ENCODE data around the gene STAG3. TPM values are rescaled to one million over a fixed set of nuclear protein-coding genes. Genes with fewer than 3 reads are reported as not detected.

Gene STAG3
- total RNA-seq, 1 donor from 2014 or later = 0.36 TPM

GRCh38 chr7:100220586-100221230 lies 43.0 kb downstream of the STAG3 start:
- Histone ChIP-seq H3K4me3 (ENCODE audit: insufficient read depth, low read depth, low read length) (no peak overlapping the region), H3K79me2 (ENCODE audit: insufficient read depth, low read length) (no peaks in the 10 kb centered on the region), H3K27me3 (ENCODE audit: insufficient read depth, low read length) (no peaks in the 10 kb centered on the region), H4K20me1 (ENCODE audit: insufficient read depth, low read length) (no peaks in the 10 kb centered on the region), H3K36me3 (ENCODE audit: insufficient read depth, low read length) (no peaks in the 10 kb centered on the region), H3K4me1 (ENCODE audit: insufficient read depth, low read length) (no peaks in the 10 kb centered on the region), H3K9me3 (ENCODE audit: insufficient read depth, low read depth, low read length) (no peaks in the 10 kb centered on the region), H3K27ac (ENCODE audit: low read depth, low read length) (no peak overlapping the region), H3K9ac (ENCODE audit: low read length) (no peak overlapping the region), H2AFZ (ENCODE audit: low read depth, low read length) (no peak overlapping the region), H3K4me2 (ENCODE audit: low read length) (no peak overlapping the region)
- Mint-ChIP-seq H3K9me3 (ENCODE audit: unreplicated experiment) (no peaks in the 10 kb centered on the region), H3K27me3 (ENCODE audit: low read depth, unreplicated experiment) (no peaks in the 10 kb centered on the region), H3K4me3 (ENCODE audit: unreplicated experiment) (no peak overlapping the region), H3K4me1 (ENCODE audit: low read depth, unreplicated experiment) (peaks cover 5% of the 10 kb centered on the region), H3K36me3 (ENCODE audit: low read depth, unreplicated experiment) (peaks cover 7% of the 10 kb centered on the region), H3K27ac (ENCODE audit: unreplicated experiment) (no peak overlapping the region)
- DNase-seq (ENCODE audit: low read depth) (no peak), FAIRE-seq (no peak)
- no peak for TF ChIP-seq CTCF (IDR thresholded peaks at IDR 0.05; ENCODE audit: insufficient read depth, low read depth, low read length)
- TF ChIP-seq EZH2 (IDR thresholded peaks at IDR 0.05; ENCODE audit: insufficient read depth, low read length) = no peak

GRCh38 chr7:100221231-100221718 lies 43.6 kb downstream of the STAG3 start:
- Mint-ChIP-seq H3K36me3 (ENCODE audit: low read depth, unreplicated experiment) (peaks cover 7% of the 10 kb centered on the region), H3K4me3 (ENCODE audit: unreplicated experiment) (no peak overlapping the region), H3K4me1 (ENCODE audit: low read depth, unreplicated experiment) (peaks cover 5% of the 10 kb centered on the region), H3K9me3 (ENCODE audit: unreplicated experiment) (no peaks in the 10 kb centered on the region), H3K27me3 (ENCODE audit: low read depth, unreplicated experiment) (no peaks in the 10 kb centered on the region), H3K27ac (ENCODE audit: unreplicated experiment) (no peak overlapping the region)
- DNase-seq (ENCODE audit: low read depth) = no peak
- no peaks in the 10 kb centered on the region for H4K20me1 ChIP-seq (ENCODE audit: insufficient read depth, low read length)
- H3K4me1 ChIP-seq (ENCODE audit: insufficient read depth, low read length) = no peaks in the 10 kb centered on the region
- no peak overlapping the region for H3K4me3 ChIP-seq (ENCODE audit: insufficient read depth, low read depth, low read length)
- H3K36me3 ChIP-seq (ENCODE audit: insufficient read depth, low read length) = no peaks in the 10 kb centered on the region
- H3K9me3 ChIP-seq (ENCODE audit: insufficient read depth, low read depth, low read length) = no peaks in the 10 kb centered on the region
- H3K4me2 ChIP-seq (ENCODE audit: low read length) = no peak overlapping the region
- H2AFZ ChIP-seq (ENCODE audit: low read depth, low read length) = no peak overlapping the region
- no peaks in the 10 kb centered on the region for H3K27me3 ChIP-seq (ENCODE audit: insufficient read depth, low read length)
- TF ChIP-seq CTCF (IDR thresholded peaks at IDR 0.05; ENCODE audit: insufficient read depth, low read depth, low read length) = no peak
- TF ChIP-seq EZH2 (IDR thresholded peaks at IDR 0.05; ENCODE audit: insufficient read depth, low read length) = no peak
- FAIRE-seq = no peak
- H3K27ac ChIP-seq (ENCODE audit: low read depth, low read length) = no peak overlapping the region
- no peaks in the 10 kb centered on the region for H3K79me2 ChIP-seq (ENCODE audit: insufficient read depth, low read length)
- H3K9ac ChIP-seq (ENCODE audit: low read length) = no peak overlapping the region

- no peaks in the 10 kb centered on the region for H3K27me3 ChIP-seq (ENCODE audit: insufficient read depth, low read length)
- H3K4me1 ChIP-seq (ENCODE audit: insufficient read depth, low read length) = no peaks in the 10 kb centered on the region
- H3K9ac ChIP-seq (ENCODE audit: low read length) = no peak overlapping the region
- H3K27ac ChIP-seq (ENCODE audit: low read depth, low read length) = no peak overlapping the region
- Mint-ChIP-seq H3K36me3 (ENCODE audit: low read depth, unreplicated experiment) (peaks cover 7% of the 10 kb centered on the region), H3K9me3 (ENCODE audit: unreplicated experiment) (no peaks in the 10 kb centered on the region), H3K4me3 (ENCODE audit: unreplicated experiment) (no peak overlapping the region), H3K27me3 (ENCODE audit: low read depth, unreplicated experiment) (no peaks in the 10 kb centered on the region), H3K27ac (ENCODE audit: unreplicated experiment) (no peak overlapping the region), H3K4me1 (ENCODE audit: low read depth, unreplicated experiment) (peaks cover 5% of the 10 kb centered on the region)
- FAIRE-seq (no peak), DNase-seq (ENCODE audit: low read depth) (no peak)
- no peak overlapping the region for H3K4me3 ChIP-seq (ENCODE audit: insufficient read depth, low read depth, low read length)
- H3K79me2 ChIP-seq (ENCODE audit: insufficient read depth, low read length) = no peaks in the 10 kb centered on the region
- H3K4me2 ChIP-seq (ENCODE audit: low read length) = no peak overlapping the region
- H3K36me3 ChIP-seq (ENCODE audit: insufficient read depth, low read length) = no peaks in the 10 kb centered on the region
- no peak overlapping the region for H2AFZ ChIP-seq (ENCODE audit: low read depth, low read length)
- no peaks in the 10 kb centered on the region for H3K9me3 ChIP-seq (ENCODE audit: insufficient read depth, low read depth, low read length)
- no peaks in the 10 kb centered on the region for H4K20me1 ChIP-seq (ENCODE audit: insufficient read depth, low read length)
- TF ChIP-seq EZH2 (IDR thresholded peaks at IDR 0.05; ENCODE audit: insufficient read depth, low read length) = no peak
- no peak for TF ChIP-seq CTCF (IDR thresholded peaks at IDR 0.05; ENCODE audit: insufficient read depth, low read depth, low read length)
Observed at GRCh38 chr7:100221767-100222444, 44.2 kb downstream of the STAG3 start.

Data from astrocyte (in vitro differentiated cells and primary cell).